PC-9 (cell line): ENCODE measurements around the gene DBET.
"Not testable (repeated sequence)": the region's sequence is repeated elsewhere in the genome, so short reads cannot be mapped to it uniquely, and the experiment has no call there.

Source experiments
- EZH2 ChIP-seq: fragments of 200-600 bp; sonication (generic); IDR thresholded peaks from 2 replicates; pipeline ENCODE4 v1.8.0; 2017; ENCODE audit warnings: antibody characterized with exemption, low read depth
- TF ChIP-seq, protein P1 (sequence below): fragments of 200-600 bp; sonication (generic); conservative IDR thresholded peaks from 2 replicates; pipeline ENCODE4 v1.6.1; 2017; ENCODE audit warnings: mixed run types, antibody characterized with exemption, mild to moderate bottlenecking, moderate library complexity

- TF ChIP-seq, protein P1, sequence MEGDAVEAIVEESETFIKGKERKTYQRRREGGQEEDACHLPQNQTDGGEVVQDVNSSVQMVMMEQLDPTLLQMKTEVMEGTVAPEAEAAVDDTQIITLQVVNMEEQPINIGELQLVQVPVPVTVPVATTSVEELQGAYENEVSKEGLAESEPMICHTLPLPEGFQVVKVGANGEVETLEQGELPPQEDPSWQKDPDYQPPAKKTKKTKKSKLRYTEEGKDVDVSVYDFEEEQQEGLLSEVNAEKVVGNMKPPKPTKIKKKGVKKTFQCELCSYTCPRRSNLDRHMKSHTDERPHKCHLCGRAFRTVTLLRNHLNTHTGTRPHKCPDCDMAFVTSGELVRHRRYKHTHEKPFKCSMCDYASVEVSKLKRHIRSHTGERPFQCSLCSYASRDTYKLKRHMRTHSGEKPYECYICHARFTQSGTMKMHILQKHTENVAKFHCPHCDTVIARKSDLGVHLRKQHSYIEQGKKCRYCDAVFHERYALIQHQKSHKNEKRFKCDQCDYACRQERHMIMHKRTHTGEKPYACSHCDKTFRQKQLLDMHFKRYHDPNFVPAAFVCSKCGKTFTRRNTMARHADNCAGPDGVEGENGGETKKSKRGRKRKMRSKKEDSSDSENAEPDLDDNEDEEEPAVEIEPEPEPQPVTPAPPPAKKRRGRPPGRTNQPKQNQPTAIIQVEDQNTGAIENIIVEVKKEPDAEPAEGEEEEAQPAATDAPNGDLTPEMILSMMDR: not testable (repeated sequence)
- TF ChIP-seq EZH2: not testable (repeated sequence)
These were observed 44.3 kb upstream of the DBET start for GRCh38 chr4:190019859-190020463.
